HepG2 (cell line): ENCODE data around the gene TP53TG5. TPM values are rescaled to one million over a fixed set of nuclear protein-coding genes. Genes with fewer than 3 reads are reported as not detected.
A peak's percentile ranks its signal among the peaks of the same experiment; 100 is the strongest.

Experiments used
- AGO1 ChIP-seq: fragments of 200-400 bp; formaldehyde crosslinking; IDR thresholded peaks from 2 replicates; pipeline ENCODE4 v1.6.1; 2017; ENCODE audit warnings: mild to moderate bottlenecking, low read depth, low read length, moderate library complexity; ENCODE audit not compliant: poor library complexity, severe bottlenecking
- ATM ChIP-seq: fragments of 450-650 bp; IDR thresholded peaks from 2 replicates; pipeline ENCODE4 v1.7.1; 2017; ENCODE audit warnings: mild to moderate bottlenecking, borderline replicate concordance
- HDAC6 ChIP-seq: fragments of 200-600 bp; sonication (generic); IDR thresholded peaks from 2 replicates; pipeline ENCODE4 v1.7.0; 2017; ENCODE audit warnings: mild to moderate bottlenecking, antibody characterized with exemption, low read length, low read depth
- HOXA7 ChIP-seq: sonication (generic); formaldehyde crosslinking; IDR thresholded peaks from 2 replicates; pipeline ENCODE4 v1.8.1; 2022; ENCODE audit warnings: mild to moderate bottlenecking, missing genetic modification reagents, moderate library complexity
- MTF2 ChIP-seq: sonication (generic); formaldehyde crosslinking; IDR thresholded peaks from 2 replicates; pipeline ENCODE4 v1.5.0; 2020; ENCODE audit warnings: missing genetic modification reagents, borderline replicate concordance
- NR2F6 ChIP-seq, 2 experiments: IDR thresholded peaks; 2 replicates each; pipeline ENCODE4 v1.6.1; 2016; ENCODE audit warnings: antibody characterized with exemption in 1 of 2, mild to moderate bottlenecking in 1 of 2
- YY1 ChIP-seq: IDR thresholded peaks from 2 replicates; pipeline ENCODE4 v1.6.1; 2011; ENCODE audit warnings: low read length, low read depth, moderate library complexity, mild to moderate bottlenecking; ENCODE audit not compliant: insufficient read depth, insufficient replicate concordance
- ZKSCAN1 ChIP-seq: fragments of 150-350 bp; IDR thresholded peaks from 2 replicates; pipeline ENCODE4 v1.6.1; 2014; ENCODE audit warnings: low read length
- ZNF232 ChIP-seq: sonication (generic); formaldehyde crosslinking; IDR thresholded peaks from 2 replicates; pipeline ENCODE4 v1.4.0; 2020; ENCODE audit warnings: missing genetic modification reagents, borderline replicate concordance
- ZNF296 ChIP-seq: sonication (generic); formaldehyde crosslinking; conservative IDR thresholded peaks from 2 replicates; pipeline ENCODE4 v1.5.0; 2020; ENCODE audit warnings: mild to moderate bottlenecking, missing genetic modification reagents
- ZNF382 ChIP-seq: sonication (generic); formaldehyde crosslinking; IDR thresholded peaks from 2 replicates; pipeline ENCODE4 v1.5.0; 2020; ENCODE audit warnings: missing genetic modification reagents, mild to moderate bottlenecking, borderline replicate concordance
- ZNF407 ChIP-seq: sonication (generic); formaldehyde crosslinking; IDR thresholded peaks from one replicate; pipeline ENCODE4 v1.5.1; 2020; ENCODE audit warnings: mild to moderate bottlenecking, missing genetic modification reagents; ENCODE audit errors: not compliant biosample characterization
- ZNF451 ChIP-seq: sonication (generic); formaldehyde crosslinking; IDR thresholded peaks from 2 replicates; pipeline ENCODE4 v1.5.0; 2020; ENCODE audit warnings: mild to moderate bottlenecking, missing genetic modification reagents
- ZNF512B ChIP-seq: sonication (generic); formaldehyde crosslinking; IDR thresholded peaks from 2 replicates; pipeline ENCODE4 v1.5.1; 2020; ENCODE audit warnings: missing genetic modification reagents, mild to moderate bottlenecking, borderline replicate concordance
- ZNF556 ChIP-seq: sonication (generic); formaldehyde crosslinking; IDR thresholded peaks from 2 replicates; pipeline ENCODE4 v1.4.0; 2020; ENCODE audit warnings: mild to moderate bottlenecking, missing genetic modification reagents, borderline replicate concordance
- ZNF776 ChIP-seq: sonication (generic); formaldehyde crosslinking; IDR thresholded peaks from 2 replicates; pipeline ENCODE4 v1.4.0; 2020; ENCODE audit warnings: mild to moderate bottlenecking, missing genetic modification reagents
- ZNF891 ChIP-seq: sonication (generic); formaldehyde crosslinking; IDR thresholded peaks from 2 replicates; pipeline ENCODE4 v1.5.0; 2020; ENCODE audit warnings: mild to moderate bottlenecking, missing genetic modification reagents
- ZSCAN20 ChIP-seq: sonication (generic); formaldehyde crosslinking; IDR thresholded peaks from 2 replicates; pipeline ENCODE4 v1.4.0; 2020; ENCODE audit warnings: missing genetic modification reagents, mild to moderate bottlenecking, borderline replicate concordance
- polyA plus RNA-seq, 8 experiments: library from polyadenylated mRNA; depleted of rRNA in 3 of 8; stranded (reverse) in 7 of 8; unstranded in 1 of 8; fragments of >200 nt; fragmentation: Illumina TruSeq in 4 of 8; extraction: Trizol in 4 of 8; gene quantifications; 2 replicates each; pipeline versions ENCODE4 v1.2.1 to v1.2.3, GENCODE V29; 2011 to 2016; ENCODE audit warnings: low read depth in 4 of 8, missing spikeins in 1 of 8, mixed read lengths in 1 of 8; ENCODE audit not compliant: insufficient read depth in 1 of 8
- total RNA-seq, 5 experiments: library from RNA; depleted of rRNA; stranded (reverse); fragments of >200 nt; fragmentation: Illumina TruSeq; extraction: Trizol; gene quantifications; 2 replicates each; pipeline ENCODE4 v1.2.3, GENCODE V29; 2016; ENCODE audit warnings: low read depth in 1 of 5

The TP53TG5 gene
- total and polyA plus RNA-seq, 2 of the 13 experiments (the other 11 are each of a cell fraction or from before 2014, with no cell fraction given): 0.11 TPM; not detected in 1

- TF ChIP-seq ZNF407 (CRISPR knock-in tag) (peak; percentile 48), HDAC6 (no peak), ZNF891 (no peak), ZNF451 (0 out of 2 replicates have a peak, but pooled peaks have one; percentile 3), ZNF776 (CRISPR knock-in tag) (no peak), MTF2 (no peak), ZNF296 (CRISPR knock-in tag) (peak; percentile 87; the same call in 1 of the 2 replicates), ZSCAN20 (CRISPR knock-in tag) (no peak), ZNF232 (CRISPR knock-in tag) (no peak; the same call in 1 of the 2 replicates), ZNF556 (CRISPR knock-in tag) (no peak), ZNF382 (no peak), AGO1 (no peak), YY1 (no peak), HOXA7 (CRISPR knock-in tag) (no peak), ATM (no peak), NR2F6 (IDR thresholded peaks at IDR 0.05) (peak; percentile 72), NR2F6 (CRISPR knock-in tag; IDR thresholded peaks at IDR 0.05) (peak; percentile 78), ZKSCAN1 (no peak), ZNF512B (CRISPR knock-in tag) (no peak)
Observed at GRCh38 chr20:45338121-45339030, 39.7 kb downstream of the TP53TG5 start (continued).
